K562 (cell line): Measurements from ENCODE around the gene ANKRD34B. TPM values are rescaled to one million over a fixed set of nuclear protein-coding genes. Genes with fewer than 3 reads are reported as not detected.

Experiments used
- ATAC-seq: fragments of 200-7000 bp; cut with Tn5 transposase; 3 replicates; pipeline ENCODE4 v1.9.1; 2020; ENCODE audit warnings: moderate library complexity
- BruUV-seq: library from RNA; stranded (reverse); fragments of 400-500 nt; replicated peaks from 2 replicates; lab custom pipeline; 2021; lab: Mats Ljungman, UMichigan
- CTCF ChIA-PET: fragments of 300-600 bp; formaldehyde crosslinking; extraction: SDS; loops from one replicate; lab custom pipeline; 2021; ENCODE audit warnings: low intra/inter-chr PET ratio; lab: Yijun Ruan, JAX
- POLR2A ChIA-PET: fragments of 300-600, 350-650 bp; sonication (Branson Sonifier 250); formaldehyde crosslinking; extraction: SDS; loops from one replicate; lab custom pipeline; 2021; ENCODE audit warnings: antibody characterized with exemption, inconsistent platforms; lab: Yijun Ruan, JAX
- DNase-seq, 4 experiments: peaks; one replicate each; pipeline versions ENCODE4 v3.0.0 to v3.0.0-alpha.2; 2011 to 2018; ENCODE audit warnings: low spot score in 3 of 4, mixed read lengths in 3 of 4; ENCODE audit errors: extremely low read depth in 1 of 4
- FAIRE-seq: peaks from 2 replicates; lab custom pipeline; 2011; peaks lifted over from hg19 to GRCh38; lab: Jason Lieb, UNC
- H2AFZ ChIP-seq: 2 replicates; pipeline ENCODE4 v1.6.0; 2011; ENCODE audit warnings: low read depth, low read length, control low read depth, inconsistent platforms
- H3K27ac ChIP-seq: fragments of 200-600 bp; 3 replicates; pipeline ENCODE4 v1.8.0; 2011; ENCODE audit warnings: low read depth, mild to moderate bottlenecking, control low read depth, inconsistent platforms, low read length, moderate library complexity, mixed read lengths; ENCODE audit errors: extremely low read depth
- H3K27me3 ChIP-seq, 2 experiments: fragments of 300-600 bp in 1 of 2; 2 replicates in 1 of 2; 3 replicates in 1 of 2; pipeline versions ENCODE4 v1.6.0 to v1.8.0; 2011; ENCODE audit warnings: inconsistent platforms in 2 of 2, low read length in 2 of 2, mild to moderate bottlenecking in 1 of 2, mixed read lengths in 1 of 2, moderate library complexity in 1 of 2; ENCODE audit not compliant: control insufficient read depth in 2 of 2, insufficient read depth in 2 of 2
- H3K36me3 ChIP-seq: fragments of 300-600 bp; 3 replicates; pipeline ENCODE4 v1.8.0; 2011; ENCODE audit warnings: mild to moderate bottlenecking, low read length, inconsistent platforms; ENCODE audit not compliant: control insufficient read depth, insufficient read depth
- H3K4me1 ChIP-seq, 2 experiments: fragments of 200-600 bp in 1 of 2; replicated peaks in 1 of 2; 2 replicates in 1 of 2; 3 replicates in 1 of 2; pipeline versions ENCODE4 v1.5.1 to v1.8.0; 2011; ENCODE audit warnings: inconsistent platforms in 2 of 2, low read length in 2 of 2, mild to moderate bottlenecking in 1 of 2, mixed read lengths in 1 of 2, moderate library complexity in 1 of 2; ENCODE audit not compliant: control insufficient read depth in 2 of 2, insufficient read depth in 2 of 2
- H3K4me2 ChIP-seq: 2 replicates; pipeline ENCODE4 v1.6.1; 2011; ENCODE audit warnings: low read length, control low read depth, inconsistent platforms, mixed read lengths; ENCODE audit not compliant: insufficient read depth
- H3K4me3 ChIP-seq: fragments of 200-600 bp; sonication (generic), shearing (Covaris generic); 2 replicates; pipeline ENCODE4 v1.5.1; 2016; ENCODE audit warnings: control low read depth, inconsistent platforms
- H3K79me2 ChIP-seq: fragments of 200-600 bp; 3 replicates; pipeline ENCODE4 v1.8.0; 2011; ENCODE audit warnings: low read length, inconsistent platforms; ENCODE audit not compliant: control insufficient read depth, insufficient read depth
- H3K9ac ChIP-seq, 2 experiments: 2 replicates each; pipeline versions ENCODE4 v1.6.0 to v1.6.1; 2011; ENCODE audit warnings: low read depth in 2 of 2, low read length in 2 of 2, control low read depth in 1 of 2, inconsistent platforms in 1 of 2, mild to moderate bottlenecking in 1 of 2, mixed read lengths in 1 of 2; ENCODE audit not compliant: insufficient read depth in 1 of 2
- H3K9me1 ChIP-seq: one replicate; pipeline ENCODE4 v1.6.0; 2011; ENCODE audit warnings: inconsistent platforms, mild to moderate bottlenecking, low read length, moderate library complexity; ENCODE audit not compliant: control insufficient read depth, insufficient read depth
- H3K9me3 ChIP-seq: replicated peaks from 2 replicates; pipeline ENCODE4 v1.5.1; 2011; ENCODE audit warnings: low read depth, low read length, inconsistent platforms; ENCODE audit not compliant: control insufficient read depth, insufficient read depth
- H4K20me1 ChIP-seq: replicated peaks from 2 replicates; pipeline ENCODE4 v1.6.1; 2011; ENCODE audit warnings: low read length, inconsistent platforms, mixed read lengths; ENCODE audit not compliant: control insufficient read depth, insufficient read depth
- CBFA2T3 ChIP-seq: fragments of 450-650 bp; IDR thresholded peaks from 2 replicates; pipeline ENCODE4 v1.6.1; 2017
- FUS ChIP-seq: fragments of 200-400 bp; formaldehyde crosslinking; optimal IDR thresholded peaks from 2 replicates; pipeline ENCODE3; 2017; ENCODE audit warnings: low read depth, low read length
- HDAC6 ChIP-seq: IDR thresholded peaks from 2 replicates; pipeline ENCODE4 v1.6.1; 2012; ENCODE audit warnings: low read depth, mild to moderate bottlenecking, control low read depth, inconsistent platforms, low read length, moderate library complexity
- HSF4 ChIP-seq: fragments of 250-450 bp; sonication (Bioruptor Pico); IDR thresholded peaks from 2 replicates; pipeline ENCODE4 v2.1.2; 2022; ENCODE audit warnings: mild to moderate bottlenecking, moderate library complexity, borderline replicate concordance
- PTTG1 ChIP-seq: fragments of 450-650 bp; IDR thresholded peaks from 2 replicates; pipeline ENCODE4 v1.6.1; 2016; ENCODE audit warnings: low read depth, mild to moderate bottlenecking, missing genetic modification characterization, missing compliant biosample characterization
- SP2 ChIP-seq: IDR thresholded peaks from 2 replicates; pipeline ENCODE4 v1.6.1; 2011; ENCODE audit warnings: mild to moderate bottlenecking, low read depth, low read length, moderate library complexity; ENCODE audit not compliant: poor library complexity, severe bottlenecking; ENCODE audit errors: extremely low read depth
- TAF9B ChIP-seq: fragments of 450-650 bp; IDR thresholded peaks from 2 replicates; pipeline ENCODE4 v1.6.1; 2018; ENCODE audit warnings: mild to moderate bottlenecking; ENCODE audit not compliant: partially characterized antibody
- ZNF551 ChIP-seq: fragments of 250-450 bp; sonication (Bioruptor Pico); IDR thresholded peaks from 2 replicates; pipeline ENCODE4 v1.5.0; 2021; ENCODE audit warnings: mild to moderate bottlenecking, moderate library complexity
- WGBS: fragments of 100-300 bp; shearing (Covaris generic); methylation state at CpG from one replicate; pipeline ENCODE4 v1.1.6; 2016; ENCODE audit warnings: low coverage, mixed read lengths; ENCODE audit not compliant: insufficient coverage; ENCODE audit errors: missing lambda C conversion rate; 5-methylcytosine and 5-hydroxymethylcytosine counted together
- in situ Hi-C: fragments of 300-500 bp; cut with MboI; formaldehyde crosslinking; loops from 4 replicates; pipeline ENCODE4 v1.15.0; 2018; ENCODE audit warnings: inconsistent platforms, mixed read lengths
- intact Hi-C: fragments of 100-400 bp; cut with micrococcal nuclease; formaldehyde crosslinking; loops from 2 replicates; pipeline ENCODE4 v1.14.2; 2022
- polyA plus RNA-seq, 8 experiments: library from polyadenylated mRNA; depleted of rRNA in 4 of 8; stranded (reverse) in 5 of 8; unstranded in 3 of 8; fragments of >200 nt; fragmentation: Nextera tagmentation in 2 of 8; fragmentation: Illumina TruSeq in 1 of 8; extraction: Ambion mirVana in 2 of 8; extraction: Trizol in 1 of 8; gene quantifications; 2 replicates each; pipeline versions ENCODE4 v1.2.1 to v1.2.3, GENCODE V29; 2011 to 2014; ENCODE audit warnings: inconsistent platforms in 1 of 8, missing spikeins in 1 of 8
- total RNA-seq, 7 experiments: library from RNA; depleted of rRNA in 6 of 7; stranded (reverse); fragments of >200 nt in 6 of 7; fragmentation: Illumina TruSeq in 2 of 7; extraction: Trizol in 2 of 7; gene quantifications; 2 replicates each; pipeline versions ENCODE4 v1.2.1 to v1.2.3, GENCODE V29; 2011 to 2021; ENCODE audit warnings: low replicate concordance in 1 of 7
- TF ChIP-seq, protein P1 (sequence below): fragments of 250-450 bp; sonication (Bioruptor Pico); IDR thresholded peaks from 2 replicates; pipeline ENCODE4 v1.6.1; 2021; ENCODE audit warnings: mild to moderate bottlenecking

Gene ANKRD34B
- total and polyA plus RNA-seq, 9 of the 15 experiments (the other 6 are each of a cell fraction or from before 2014, with no cell fraction given): not detected

DNA sequence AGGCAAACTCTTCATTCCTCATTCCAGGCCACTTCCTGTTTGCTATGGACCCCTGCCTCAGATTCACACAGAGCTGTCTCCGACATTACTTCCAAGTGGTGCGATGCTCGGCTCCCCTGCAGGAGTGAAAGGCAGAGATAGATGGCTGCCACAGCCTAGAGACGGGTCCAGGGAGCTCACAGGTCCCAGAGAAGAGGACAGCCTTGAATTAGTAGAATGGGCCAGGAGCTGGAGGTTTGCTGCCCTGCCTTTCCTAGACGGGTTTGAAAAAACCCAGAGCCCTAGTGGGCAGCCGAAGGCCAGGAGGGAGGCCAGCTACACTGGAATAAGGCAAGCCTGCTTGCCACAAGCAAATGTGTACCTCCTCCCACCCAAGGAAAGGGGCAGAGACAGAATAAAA is 1.8 kb downstream of the ANKRD34B start (continued):
- TF ChIP-seq HDAC6 (no peak), FUS (no peak), HSF4 (no peak), PTTG1 (tag) (no peak), SP2 (no peak), TAF9B (no peak)
- TF ChIP-seq, protein P1, sequence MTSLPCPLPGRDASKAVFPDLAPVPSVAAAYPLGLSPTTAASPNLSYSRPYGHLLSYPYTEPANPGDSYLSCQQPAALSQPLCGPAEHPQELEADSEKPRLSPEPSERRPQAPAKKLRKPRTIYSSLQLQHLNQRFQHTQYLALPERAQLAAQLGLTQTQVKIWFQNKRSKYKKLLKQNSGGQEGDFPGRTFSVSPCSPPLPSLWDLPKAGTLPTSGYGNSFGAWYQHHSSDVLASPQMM (CRISPR knock-in tag): no peak

DNA sequence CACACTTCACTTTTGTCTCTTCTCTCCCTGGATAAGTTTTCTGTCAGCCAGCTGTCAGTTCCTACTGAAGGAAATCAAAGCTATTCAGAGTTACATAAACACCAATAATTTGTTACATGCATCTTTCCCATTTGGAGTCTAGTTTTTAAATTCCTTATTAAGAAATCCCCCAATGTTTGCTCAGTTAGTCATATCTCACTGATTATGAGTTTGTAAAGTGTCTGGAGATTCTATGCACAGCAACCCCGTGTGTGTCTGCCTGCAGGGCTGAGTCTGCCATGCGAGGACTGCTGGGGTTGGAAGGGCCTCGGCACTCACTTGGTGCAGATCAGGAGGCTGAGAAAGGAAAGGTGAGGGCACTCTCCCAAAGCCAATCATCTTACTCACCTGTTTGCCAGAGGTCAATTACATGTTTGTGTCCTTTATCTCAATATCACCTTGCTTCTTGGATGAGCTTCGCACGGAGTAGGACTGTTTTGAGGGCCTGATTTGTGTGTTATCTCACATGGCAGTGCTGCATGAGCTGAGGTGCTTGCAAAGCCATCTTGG is 3.3 kb downstream of the ANKRD34B start:
- H3K4me1 ChIP-seq: peaks cover 0 to 16% of the 10 kb centered on the region in 2 experiments; a peak in 2 of 5 replicates
- CTCF ChIA-PET: no interaction called here
- DNase-seq (no peak), FAIRE-seq (no peak), ATAC-seq (no peak)
- intact Hi-C loops: no loop called here
- POLR2A ChIA-PET: no interaction called here
- H4K20me1 ChIP-seq: no peaks in the 10 kb centered on the region
- H3K27ac ChIP-seq: no peak overlapping the region
- no TSS peak for BruUV-seq
- in situ Hi-C loops: no loop called here
- H3K27me3 ChIP-seq: peaks cover 39 to 68% of the 10 kb centered on the region in 2 experiments
- no peak overlapping the region for H2AFZ ChIP-seq
- H3K9me1 ChIP-seq: no peaks in the 10 kb centered on the region
- 7% methylated on average over 3 of the region's 5 CpGs for WGBS
- no peak overlapping the region for H3K4me2 ChIP-seq
- TF ChIP-seq ZNF551 (no peak), CBFA2T3 (0 out of 2 replicates have a peak, but pooled peaks have one; percentile 17)
- H3K9me3 ChIP-seq: no peaks in the 10 kb centered on the region
- H3K9ac ChIP-seq: no peak overlapping the region
- no peaks in the 10 kb centered on the region for H3K79me2 ChIP-seq
- no peak overlapping the region for H3K4me3 ChIP-seq
- no peaks in the 10 kb centered on the region for H3K36me3 ChIP-seq
